ENCODE measurements around the gene TMEM273.

DNA sequence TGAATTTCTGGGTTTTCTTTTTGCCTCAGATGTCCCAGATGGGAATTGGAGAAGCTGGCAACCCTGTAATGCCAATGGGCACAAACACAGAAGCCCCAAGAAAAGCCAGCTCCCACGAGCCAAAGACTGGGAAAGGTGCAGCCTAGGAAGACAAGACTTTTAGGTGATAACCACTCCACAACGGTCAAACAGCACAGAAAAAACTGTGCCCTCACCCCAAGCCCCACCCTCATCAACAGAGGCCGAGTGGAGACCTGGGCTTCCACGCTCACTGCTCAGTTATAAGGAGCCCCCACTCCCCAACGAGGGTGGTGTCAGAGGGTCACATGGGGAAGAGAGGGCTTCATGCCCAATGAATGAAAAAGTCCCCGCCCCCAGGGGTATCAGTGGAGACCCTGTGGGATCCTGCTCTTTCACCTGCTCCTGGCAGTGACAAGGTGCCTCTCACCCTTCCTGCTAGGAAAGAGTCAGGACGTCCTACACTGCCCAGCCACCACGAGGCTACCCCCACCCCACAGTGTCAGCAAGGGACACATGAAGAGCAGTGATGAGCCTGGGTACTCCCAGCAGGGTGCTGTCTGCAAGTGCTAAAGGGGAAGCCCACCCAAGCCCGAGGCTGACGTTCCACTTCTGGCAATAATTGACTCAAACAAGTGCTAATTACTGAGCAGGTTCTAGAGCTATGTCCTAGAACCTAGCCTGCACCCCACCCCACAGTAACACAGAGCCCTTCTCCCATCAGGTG, 8.3 kb downstream of the TMEM273 start:
- TF ChIP-seq, protein P1, sequence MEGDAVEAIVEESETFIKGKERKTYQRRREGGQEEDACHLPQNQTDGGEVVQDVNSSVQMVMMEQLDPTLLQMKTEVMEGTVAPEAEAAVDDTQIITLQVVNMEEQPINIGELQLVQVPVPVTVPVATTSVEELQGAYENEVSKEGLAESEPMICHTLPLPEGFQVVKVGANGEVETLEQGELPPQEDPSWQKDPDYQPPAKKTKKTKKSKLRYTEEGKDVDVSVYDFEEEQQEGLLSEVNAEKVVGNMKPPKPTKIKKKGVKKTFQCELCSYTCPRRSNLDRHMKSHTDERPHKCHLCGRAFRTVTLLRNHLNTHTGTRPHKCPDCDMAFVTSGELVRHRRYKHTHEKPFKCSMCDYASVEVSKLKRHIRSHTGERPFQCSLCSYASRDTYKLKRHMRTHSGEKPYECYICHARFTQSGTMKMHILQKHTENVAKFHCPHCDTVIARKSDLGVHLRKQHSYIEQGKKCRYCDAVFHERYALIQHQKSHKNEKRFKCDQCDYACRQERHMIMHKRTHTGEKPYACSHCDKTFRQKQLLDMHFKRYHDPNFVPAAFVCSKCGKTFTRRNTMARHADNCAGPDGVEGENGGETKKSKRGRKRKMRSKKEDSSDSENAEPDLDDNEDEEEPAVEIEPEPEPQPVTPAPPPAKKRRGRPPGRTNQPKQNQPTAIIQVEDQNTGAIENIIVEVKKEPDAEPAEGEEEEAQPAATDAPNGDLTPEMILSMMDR (IDR thresholded peaks at IDR 0.05) = no peak
- no peak for TF ChIP-seq POLR2A (IDR thresholded peaks at IDR 0.05)

Measured in ovary (tissue), 3 donors.